Adipocyte (in vitro differentiated cells): ENCODE measurements around the gene ABHD8.
A peak's percentile ranks its signal among the peaks of the same experiment; 100 is the strongest.

Experiments
- DNase-seq: peaks from one replicate; pipeline ENCODE4 v3.0.0-alpha.2; 2015; ENCODE audit warnings: low read depth
- H3K27me3 ChIP-seq: replicated peaks from 2 replicates; pipeline ENCODE4 v1.7.0; 2013; ENCODE audit warnings: mild to moderate bottlenecking, low read length, moderate library complexity; ENCODE audit not compliant: control insufficient read depth, insufficient read depth
- H3K36me3 ChIP-seq: 2 replicates; pipeline ENCODE4 v1.7.0; 2013; ENCODE audit warnings: low read length, mild to moderate bottlenecking, moderate library complexity; ENCODE audit not compliant: control insufficient read depth, insufficient read depth, severe bottlenecking
- H3K4me1 ChIP-seq: 2 replicates; pipeline ENCODE4 v1.7.0; 2013; ENCODE audit warnings: mild to moderate bottlenecking, low read length, moderate library complexity; ENCODE audit not compliant: control insufficient read depth, insufficient read depth
- H3K4me3 ChIP-seq: 2 replicates; pipeline ENCODE4 v1.7.0; 2013; ENCODE audit warnings: mild to moderate bottlenecking, low read length, moderate library complexity
- H3K9ac ChIP-seq: 2 replicates; pipeline ENCODE4 v1.7.0; 2013; ENCODE audit warnings: mild to moderate bottlenecking, low read length, moderate library complexity
- H3K9me3 ChIP-seq: 2 replicates; pipeline ENCODE4 v1.7.0; 2013; ENCODE audit warnings: mild to moderate bottlenecking, low read length, moderate library complexity; ENCODE audit not compliant: control insufficient read depth

Gene ABHD8

GRCh38 chr19:17311455-17312188 is 8.4 kb upstream of the ABHD8 start:
- peaks cover 25% of the 10 kb centered on the region for H3K36me3 ChIP-seq
- no peaks in the 10 kb centered on the region for H3K9me3 ChIP-seq
- DNase-seq, result peak; percentile 76
- no peaks in the 10 kb centered on the region for H3K27me3 ChIP-seq
- peaks cover 29% of the 10 kb centered on the region for H3K4me1 ChIP-seq
- peak overlapping the region; percentile 67 for H3K4me3 ChIP-seq
- H3K9ac ChIP-seq, result peak overlapping the region; percentile 60

DNA sequence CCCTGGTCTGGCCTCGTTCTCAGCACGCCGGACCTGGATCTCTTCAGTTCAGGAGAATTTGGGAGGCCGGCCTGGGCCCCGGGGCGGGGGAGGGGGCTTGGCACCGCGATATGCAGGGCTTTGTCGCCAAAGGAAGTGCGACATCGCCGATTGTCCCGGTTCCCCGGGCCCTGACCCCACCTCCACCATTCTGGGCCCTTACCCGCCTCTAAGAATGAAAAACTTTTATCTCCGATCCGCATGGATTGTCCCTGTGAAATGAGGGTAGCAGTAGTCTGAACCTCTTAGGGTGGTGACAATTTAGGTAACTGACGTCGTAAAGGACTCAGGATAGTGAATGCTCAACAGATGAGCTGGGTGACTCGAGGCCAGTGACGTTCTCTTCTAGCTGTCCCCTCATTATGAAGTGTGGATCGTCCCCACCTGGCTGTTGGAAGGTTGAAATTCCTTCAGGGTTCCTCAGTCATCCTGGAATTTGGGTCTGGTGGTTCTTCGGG is 6.8 kb upstream of the ABHD8 start:
- Histone ChIP-seq H3K9me3 (no peaks in the 10 kb centered on the region), H3K9ac (peak overlapping the region; percentile 97), H3K36me3 (peaks cover 16% of the 10 kb centered on the region), H3K4me3 (peak overlapping the region; percentile 98), H3K4me1 (peaks cover 37% of the 10 kb centered on the region), H3K27me3 (no peaks in the 10 kb centered on the region)
- peak; percentile 35 for DNase-seq

GRCh38 chr19:17309198-17309964 is 6.2 kb upstream of the ABHD8 start, which contains the start of gene DDA1:
Gene DDA1 (plus strand): TSS chr19:17309563. CDS start chr19:17309655, 92 bp downstream.
- H3K36me3 ChIP-seq, result peaks cover 10% of the 10 kb centered on the region
- no peaks in the 10 kb centered on the region for H3K27me3 ChIP-seq
- H3K4me1 ChIP-seq, result peaks cover 43% of the 10 kb centered on the region
- peak within 1 kb of the TSS; percentile 98 for H3K4me3 ChIP-seq
- H3K9me3 ChIP-seq, result no peaks in the 10 kb centered on the region
- peak; percentile 100 for DNase-seq
- peak within 1 kb of the TSS; percentile 97 for H3K9ac ChIP-seq

DNA sequence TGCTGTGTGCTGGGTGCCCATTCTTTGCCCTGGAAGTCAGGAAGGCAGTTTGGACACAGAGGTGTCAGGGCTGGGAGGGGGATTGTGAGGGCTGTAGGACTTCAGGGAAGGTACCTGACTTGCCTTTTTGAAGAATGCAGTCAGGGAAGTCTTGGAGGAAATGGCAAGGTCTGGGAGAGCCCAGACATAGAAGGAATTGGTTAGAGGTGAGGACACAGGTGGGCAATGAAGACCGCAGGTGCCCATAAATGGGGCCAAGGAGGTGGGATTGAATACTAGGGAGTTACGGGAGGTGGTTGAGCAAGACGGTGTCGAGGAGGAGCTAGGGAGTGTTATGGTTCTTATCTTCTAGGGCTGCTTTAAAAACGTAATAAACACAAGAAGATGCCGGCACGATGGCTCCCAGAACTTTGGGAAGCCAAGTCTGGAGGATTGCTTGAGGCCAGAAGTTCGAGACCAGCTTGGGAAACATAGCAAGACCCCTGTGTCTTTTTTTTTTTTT is 4.7 kb upstream of the ABHD8 start:
- Histone ChIP-seq H3K27me3 (no peaks in the 10 kb centered on the region), H3K36me3 (no peaks in the 10 kb centered on the region), H3K4me1 (peaks cover 53% of the 10 kb centered on the region), H3K4me3 (no peak overlapping the region), H3K9ac (no peak overlapping the region), H3K9me3 (no peaks in the 10 kb centered on the region)
- no peak for DNase-seq

GRCh38 chr19:17306285-17306714 is 3.1 kb upstream of the ABHD8 start:
- Histone ChIP-seq H3K36me3 (no peaks in the 10 kb centered on the region), H3K9me3 (no peaks in the 10 kb centered on the region), H3K27me3 (no peaks in the 10 kb centered on the region), H3K4me1 (peaks cover 43% of the 10 kb centered on the region), H3K9ac (peak overlapping the region; percentile 95), H3K4me3 (peak overlapping the region; percentile 92)
- no peak for DNase-seq

DNA sequence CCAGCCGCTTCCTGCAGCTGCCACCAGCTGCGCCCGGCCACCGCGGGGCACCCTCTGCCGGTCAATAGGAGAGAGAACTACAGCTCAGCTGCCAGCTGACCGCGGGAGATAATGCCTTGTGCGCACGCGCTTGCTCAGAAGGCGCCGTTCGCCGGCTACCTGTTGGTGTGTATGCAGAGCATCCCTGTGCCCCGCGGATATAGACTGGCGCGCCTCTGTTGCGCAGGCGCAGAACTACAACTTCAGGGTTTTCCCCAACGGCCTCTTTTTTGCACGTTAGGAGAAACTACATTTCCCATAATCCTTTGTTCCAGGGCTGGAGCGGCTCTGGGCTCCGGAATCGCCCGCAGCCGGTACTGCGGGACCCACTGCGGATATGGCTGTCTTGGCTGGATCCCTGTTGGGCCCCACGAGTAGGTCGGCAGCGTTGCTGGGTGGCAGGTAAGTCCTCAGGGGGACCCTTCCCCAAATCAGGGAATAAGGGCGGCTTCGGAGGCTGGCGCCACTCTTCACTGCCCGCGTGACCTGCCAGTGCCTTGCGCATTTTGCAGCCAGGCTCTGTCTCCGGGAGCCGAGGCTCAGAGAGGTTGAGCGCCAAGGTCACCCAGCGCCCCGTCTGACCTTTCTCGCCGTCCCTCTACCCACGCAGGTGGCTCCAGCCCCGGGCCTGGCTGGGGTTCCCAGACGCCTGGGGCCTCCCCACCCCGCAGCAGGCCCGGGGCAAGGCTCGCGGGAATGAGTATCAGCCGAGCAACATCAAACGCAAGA is 2.5 kb upstream of the ABHD8 start, which contains the start of gene MRPL34:
Gene MRPL34 (plus strand): TSS at position 356 of the 768 bp plus-strand sequence. CDS start 21 bp downstream, at position 377.
- Histone ChIP-seq H3K9me3 (no peaks in the 10 kb centered on the region), H3K4me1 (peaks cover 39% of the 10 kb centered on the region), H3K4me3 (peak within 1 kb of the TSS; percentile 92), H3K36me3 (no peaks in the 10 kb centered on the region), H3K27me3 (no peaks in the 10 kb centered on the region), H3K9ac (peak within 1 kb of the TSS; percentile 95)
- peak; percentile 98 for DNase-seq

GRCh38 chr19:17305216-17305516 is 1.9 kb upstream of the ABHD8 start:
- Histone ChIP-seq H3K27me3 (no peaks in the 10 kb centered on the region), H3K36me3 (no peaks in the 10 kb centered on the region), H3K9me3 (no peaks in the 10 kb centered on the region), H3K4me1 (peaks cover 33% of the 10 kb centered on the region), H3K9ac (peak overlapping the region; percentile 95), H3K4me3 (peak overlapping the region; percentile 92)
- DNase-seq, result no peak

DNA sequence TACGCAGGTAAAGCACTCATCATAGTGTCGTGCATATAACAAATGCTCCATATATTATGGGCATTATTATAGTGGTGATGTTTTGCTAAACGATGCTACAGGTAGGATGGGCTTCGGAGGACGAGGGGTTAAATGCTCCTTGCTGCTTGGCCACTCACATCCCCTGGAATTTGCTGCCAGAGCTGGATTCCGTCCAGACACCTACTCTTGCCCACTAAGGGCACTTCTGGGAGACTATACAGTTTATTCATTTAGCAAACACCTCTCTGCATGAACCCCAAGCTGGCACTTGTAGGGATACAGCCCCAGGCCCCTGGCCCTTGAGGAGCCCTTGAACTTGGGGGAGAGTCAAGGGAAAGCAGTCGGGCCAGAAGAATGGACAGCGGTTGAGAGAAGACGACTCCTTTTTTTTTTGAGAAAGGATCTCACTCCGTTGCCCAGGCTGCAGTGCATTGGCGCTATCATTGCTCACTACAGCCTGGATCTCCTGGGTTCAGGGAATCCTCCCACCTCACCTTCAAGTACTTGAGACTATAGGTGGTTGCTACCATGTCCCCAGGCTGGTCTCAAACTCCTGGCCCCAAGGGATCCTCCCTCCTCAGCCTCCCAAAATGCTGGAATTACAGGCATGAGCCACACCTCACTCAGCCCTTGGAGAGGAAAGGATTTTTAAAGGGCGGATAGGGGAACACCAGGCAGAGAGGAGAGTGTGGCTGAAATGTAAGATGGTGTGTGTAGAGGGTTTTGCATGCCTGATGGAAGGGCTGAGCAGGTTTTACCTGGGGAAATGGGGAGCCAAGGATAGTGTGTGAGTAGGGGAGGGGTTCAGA is 1.4 kb upstream of the ABHD8 start:
- Histone ChIP-seq H3K27me3 (no peaks in the 10 kb centered on the region), H3K9ac (peak overlapping the region; percentile 95), H3K4me3 (peak overlapping the region; percentile 92), H3K9me3 (no peaks in the 10 kb centered on the region), H3K4me1 (peaks cover 31% of the 10 kb centered on the region), H3K36me3 (no peaks in the 10 kb centered on the region)
- no peak for DNase-seq

DNA sequence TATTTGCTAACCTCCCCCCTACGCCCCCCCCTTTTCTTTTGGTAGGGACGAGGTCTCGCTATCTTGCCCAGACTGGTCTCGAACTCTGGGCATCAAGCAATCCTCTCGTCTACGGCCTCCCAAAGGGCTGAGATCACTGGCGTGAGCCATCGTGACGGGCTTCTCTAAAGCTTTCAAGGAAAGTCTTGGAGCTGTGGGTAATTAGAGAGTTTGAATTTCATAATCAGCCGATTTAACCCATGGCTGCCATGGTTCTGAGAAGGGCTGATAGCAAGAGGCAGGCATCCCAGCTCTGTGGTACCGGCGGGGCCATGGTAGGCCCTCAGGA is 679 bp upstream of the ABHD8 start:
- DNase-seq, result no peak
- Histone ChIP-seq H3K4me1 (peaks cover 31% of the 10 kb centered on the region), H3K4me3 (peak overlapping the region; percentile 79), H3K36me3 (no peaks in the 10 kb centered on the region), H3K27me3 (no peaks in the 10 kb centered on the region), H3K9me3 (no peaks in the 10 kb centered on the region), H3K9ac (peak overlapping the region; percentile 95)

DNA sequence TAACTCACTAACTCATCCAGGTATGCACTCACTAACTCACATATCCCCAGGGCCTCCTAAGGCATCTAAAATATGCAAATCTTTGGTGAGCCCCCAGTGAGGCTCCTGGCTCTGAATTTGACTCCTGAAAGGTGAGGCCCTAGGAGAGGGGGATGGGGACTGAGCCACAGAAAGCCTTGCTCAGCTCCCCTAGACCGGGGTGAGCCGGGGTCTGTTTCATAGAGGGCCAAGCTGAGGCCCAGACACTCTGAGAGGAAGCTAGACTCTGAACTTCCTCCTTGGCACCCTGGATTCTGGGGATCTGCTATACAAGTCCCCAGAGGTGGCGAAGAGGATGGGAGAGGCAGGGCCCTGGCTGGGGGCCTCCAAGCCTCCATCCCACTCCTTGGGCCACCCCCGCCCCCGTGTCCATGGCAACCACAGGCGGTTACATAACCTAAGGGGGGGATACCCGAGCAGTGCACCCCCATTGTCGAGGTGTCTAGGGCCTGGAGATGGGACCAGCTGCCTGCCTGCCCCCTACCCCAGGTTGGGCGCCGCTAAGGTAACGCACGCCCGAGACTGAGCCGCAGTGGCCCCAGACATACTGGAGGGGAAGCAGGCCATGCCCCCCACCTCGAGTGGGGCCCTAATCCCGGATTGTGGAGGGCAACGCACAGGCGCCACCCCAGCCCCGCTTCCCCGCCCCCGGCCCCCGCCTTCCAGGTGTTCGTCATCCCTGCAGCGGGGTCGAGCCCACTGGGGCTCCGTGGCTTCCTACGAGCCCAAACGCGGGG is 646 bp downstream of the ABHD8 start:
- Histone ChIP-seq H3K9ac (peak overlapping the region; percentile 78), H3K36me3 (no peaks in the 10 kb centered on the region), H3K4me3 (peak overlapping the region; percentile 79), H3K27me3 (no peaks in the 10 kb centered on the region), H3K9me3 (no peaks in the 10 kb centered on the region), H3K4me1 (peaks cover 31% of the 10 kb centered on the region)
- DNase-seq, result no peak
